ENCODE results near the gene CATSPERD. TPM values are rescaled to one million over a fixed set of nuclear protein-coding genes. Genes with fewer than 3 reads are reported as not detected.

CATSPERD gene
- total RNA-seq: not detected
- long read RNA-seq: 0 reads

- DNase-seq: peak; percentile 99
- ATAC-seq (ENCODE audit: poor library complexity): peak; percentile 98
- intact Hi-C loops (cut with DNase I): no loop called here
These were observed at the start of gene CATSPERD, which contains the start of gene LONP1 for GRCh38 chr19:5719961-5720790. Gene CATSPERD (plus strand): TSS chr19:5720637. CDS start chr19:5720738, 101 bp downstream. Gene LONP1 (minus strand): TSS chr19:5720146. CDS start chr19:5720132, 14 bp downstream.

GRCh38 chr19:5671600-5671999 is 48.8 kb upstream of the CATSPERD start:
- no peak for DNase-seq
- intact Hi-C loops (cut with DNase I): no loop called here
- ATAC-seq (ENCODE audit: poor library complexity): no peak

GRCh38 chr19:5672708-5673459 is 47.6 kb upstream of the CATSPERD start:
- DNase-seq (no peak), ATAC-seq (ENCODE audit: poor library complexity) (no peak)
- intact Hi-C loops (cut with DNase I): no loop called here

GRCh38 chr19:5673752-5674151 is 46.7 kb upstream of the CATSPERD start:
- ATAC-seq (ENCODE audit: poor library complexity) (no peak), DNase-seq (no peak)
- intact Hi-C loops (cut with DNase I): no loop called here

- intact Hi-C loops (cut with DNase I): no loop called here
- DNase-seq (no peak), ATAC-seq (ENCODE audit: poor library complexity) (no peak)
These were observed 45.7 kb upstream of the CATSPERD start for GRCh38 chr19:5674714-5675113.

GRCh38 chr19:5676105-5676771 is 44.2 kb upstream of the CATSPERD start:
- ATAC-seq (ENCODE audit: poor library complexity) (no peak), DNase-seq (no peak)
- intact Hi-C loops (cut with DNase I): no loop called here

GRCh38 chr19:5676772-5677105 is 43.7 kb upstream of the CATSPERD start:
- ATAC-seq (ENCODE audit: poor library complexity): no peak
- intact Hi-C loops (cut with DNase I): no loop called here

GRCh38 chr19:5677136-5677535 is 43.3 kb upstream of the CATSPERD start:
- DNase-seq (no peak), ATAC-seq (ENCODE audit: poor library complexity) (no peak)
- intact Hi-C loops (cut with DNase I): no loop called here

More at GRCh38 chr19:5676772-5677105, 43.7 kb upstream of the CATSPERD start:
- no peak for DNase-seq

- ATAC-seq (ENCODE audit: poor library complexity) (no peak), DNase-seq (no peak)
- intact Hi-C loops (cut with DNase I): no loop called here
These were observed 42.9 kb upstream of the CATSPERD start for GRCh38 chr19:5677580-5677979.

GRCh38 chr19:5678071-5678718 is 42.2 kb upstream of the CATSPERD start:
- no peak for DNase-seq
- intact Hi-C loops (cut with DNase I): no loop called here
- no peak for ATAC-seq (ENCODE audit: poor library complexity)

GRCh38 chr19:5679289-5680083 is 41.0 kb upstream of the CATSPERD start:
- intact Hi-C loops (cut with DNase I): no loop called here
- ATAC-seq (ENCODE audit: poor library complexity) (no peak), DNase-seq (no peak)

- DNase-seq (peak; percentile 74), ATAC-seq (ENCODE audit: poor library complexity) (peak; percentile 4)
- intact Hi-C loops (cut with DNase I): no loop called here
These were observed 40.4 kb upstream of the CATSPERD start for GRCh38 chr19:5680084-5680436.

GRCh38 chr19:5680437-5681368 is 39.7 kb upstream of the CATSPERD start, which contains the start of the genes HSD11B1L and MICOS13:
Gene HSD11B1L (plus strand): TSS chr19:5681027. CDS start chr19:5684833, 3,806 bp downstream.
Gene MICOS13 (minus strand): TSS chr19:5680516. CDS start chr19:5680486, 30 bp downstream.
- peak; percentile 95 for ATAC-seq (ENCODE audit: poor library complexity)
- intact Hi-C loops (cut with DNase I): no loop called here
- DNase-seq: peak; percentile 99

GRCh38 chr19:5681391-5682106 is 38.9 kb upstream of the CATSPERD start:
- DNase-seq: no peak
- intact Hi-C loops (cut with DNase I): no loop called here
- ATAC-seq (ENCODE audit: poor library complexity): no peak

- no peak for ATAC-seq (ENCODE audit: poor library complexity)
- no peak for DNase-seq
- intact Hi-C loops (cut with DNase I): no loop called here
These were observed 38.3 kb upstream of the CATSPERD start for GRCh38 chr19:5682107-5682482.

GRCh38 chr19:5683177-5683886 is 37.1 kb upstream of the CATSPERD start:
- no peak for ATAC-seq (ENCODE audit: poor library complexity)
- no peak for DNase-seq
- intact Hi-C loops (cut with DNase I): no loop called here

Data from Right ventricle myocardium superior (tissue), 1 donor.